OCI-LY1 (cell line): ENCODE results near the gene ATXN3L.

Source experiments
- H2AFZ ChIP-seq: fragments of 200-600 bp; sonication (generic), shearing (Covaris generic); 2 replicates; pipeline ENCODE4 v1.6.0; 2014; ENCODE audit warnings: antibody characterized with exemption, mild to moderate bottlenecking, low read length
- H3F3A ChIP-seq: fragments of 200-600 bp; sonication (generic), shearing (Covaris generic); 2 replicates; pipeline ENCODE4 v1.6.0; 2014; ENCODE audit warnings: mild to moderate bottlenecking, antibody characterized with exemption, low read length, moderate library complexity; ENCODE audit not compliant: insufficient read depth
- H3K27ac ChIP-seq: fragments of 200-600 bp; sonication (generic); 2 replicates; pipeline ENCODE4 v1.5.1; 2014; ENCODE audit warnings: low read length, mixed run types, mild to moderate bottlenecking, low read depth; ENCODE audit not compliant: poor library complexity, severe bottlenecking
- H3K27me3 ChIP-seq: fragments of 200-600 bp; sonication (generic); 2 replicates; pipeline ENCODE4 v1.6.0; 2014; ENCODE audit warnings: antibody characterized with exemption, mild to moderate bottlenecking, low read length, moderate library complexity; ENCODE audit not compliant: insufficient read depth
- H3K36me3 ChIP-seq: fragments of 200-600 bp; sonication (generic); 2 replicates; pipeline ENCODE4 v1.6.1; 2014; ENCODE audit warnings: mild to moderate bottlenecking, antibody characterized with exemption, low read length, moderate library complexity, mixed read lengths; ENCODE audit not compliant: insufficient read depth
- H3K4me1 ChIP-seq: fragments of 200-600 bp; sonication (generic); 2 replicates; pipeline ENCODE4 v1.5.1; 2014; ENCODE audit warnings: mild to moderate bottlenecking, low read length, moderate library complexity; ENCODE audit not compliant: insufficient read depth, severe bottlenecking
- H3K4me2 ChIP-seq: fragments of 200-600 bp; sonication (generic), shearing (Covaris generic); 2 replicates; pipeline ENCODE4 v1.6.1; 2014; ENCODE audit warnings: low read length
- H3K4me3 ChIP-seq: fragments of 200-600 bp; sonication (generic); 2 replicates; pipeline ENCODE4 v1.5.1; 2014; ENCODE audit warnings: low read length, low read depth, mild to moderate bottlenecking, mixed read lengths; ENCODE audit not compliant: poor library complexity, severe bottlenecking
- H3K79me2 ChIP-seq: fragments of 200-600 bp; shearing (Covaris generic); 2 replicates; pipeline ENCODE4 v1.6.1; 2016; ENCODE audit warnings: mixed run types, low read length, mixed read lengths; ENCODE audit not compliant: insufficient read depth
- H3K9ac ChIP-seq: fragments of 200-600 bp; sonication (generic), shearing (Covaris generic); 2 replicates; pipeline ENCODE4 v1.6.1; 2014; ENCODE audit warnings: mild to moderate bottlenecking, low read length, mixed read lengths
- H3K9me2 ChIP-seq: fragments of 200-600 bp; sonication (generic), shearing (Covaris generic); 2 replicates; pipeline ENCODE4 v1.6.1; 2014; ENCODE audit warnings: low read depth, mild to moderate bottlenecking, low read length, mixed read lengths
- H3K9me3 ChIP-seq: fragments of 200-600 bp; shearing (Covaris generic); 2 replicates; pipeline ENCODE4 v1.6.1; 2014; ENCODE audit warnings: low read length, mixed read lengths
- H4K20me1 ChIP-seq: fragments of 200-600 bp; sonication (generic), shearing (Covaris generic); 2 replicates; pipeline ENCODE4 v1.6.0; 2016; ENCODE audit warnings: mild to moderate bottlenecking, low read length; ENCODE audit not compliant: insufficient read depth
- CTCF ChIP-seq: fragments of 200-600 bp; sonication (generic), shearing (Covaris generic); IDR thresholded peaks from 2 replicates; pipeline ENCODE4 v1.5.1; 2017; ENCODE audit warnings: mild to moderate bottlenecking, antibody characterized with exemption, low read length, moderate library complexity, mixed read lengths
- EZH2 ChIP-seq: fragments of 200-600 bp; sonication (generic), shearing (Covaris generic); IDR thresholded peaks from 2 replicates; pipeline ENCODE4 v1.8.0; 2017; ENCODE audit warnings: borderline replicate concordance, mixed run types, mild to moderate bottlenecking, antibody characterized with exemption, low read length, moderate library complexity, mixed read lengths

Gene ATXN3L

GRCh38 chrX:13287816-13288215, 32.0 kb downstream of the ATXN3L start:
- peaks cover 7% of the 10 kb centered on the region; the same call in 1 of the 2 replicates for H3K9me3 ChIP-seq
- no peak overlapping the region for H3K27ac ChIP-seq
- no peaks in the 10 kb centered on the region for H4K20me1 ChIP-seq
- H3K4me2 ChIP-seq: no peak overlapping the region
- no peak overlapping the region for H3K9ac ChIP-seq
- peaks cover 8% of the 10 kb centered on the region for H3K4me1 ChIP-seq
- no peaks in the 10 kb centered on the region; the same call in 1 of the 2 replicates for H3K36me3 ChIP-seq
- H3K4me3 ChIP-seq: no peak overlapping the region
- H2AFZ ChIP-seq: no peak overlapping the region
- no peaks in the 10 kb centered on the region for H3K9me2 ChIP-seq
- H3K79me2 ChIP-seq: no peaks in the 10 kb centered on the region
- no peaks in the 10 kb centered on the region for H3K27me3 ChIP-seq
- no peaks in the 10 kb centered on the region for H3F3A ChIP-seq
- TF ChIP-seq EZH2: no peak
- TF ChIP-seq CTCF: no peak

- H3K27me3 ChIP-seq: no peaks in the 10 kb centered on the region
- H3K9me3 ChIP-seq: peaks cover 7% of the 10 kb centered on the region; the same call in 1 of the 2 replicates
- H3F3A ChIP-seq: no peaks in the 10 kb centered on the region
- H3K27ac ChIP-seq: no peak overlapping the region
- H3K4me3 ChIP-seq: no peak overlapping the region
- H3K4me1 ChIP-seq: peaks cover 8% of the 10 kb centered on the region
- no peak overlapping the region for H3K9ac ChIP-seq
- H3K4me2 ChIP-seq: no peak overlapping the region
- H3K9me2 ChIP-seq: no peaks in the 10 kb centered on the region
- no peaks in the 10 kb centered on the region for H4K20me1 ChIP-seq
- H2AFZ ChIP-seq: no peak overlapping the region
- TF ChIP-seq CTCF: no peak
- H3K79me2 ChIP-seq: no peaks in the 10 kb centered on the region
- H3K36me3 ChIP-seq: no peaks in the 10 kb centered on the region; the same call in 1 of the 2 replicates
Observed at GRCh38 chrX:13285693-13286092, 34.2 kb downstream of the ATXN3L start.

- H3K79me2 ChIP-seq: no peaks in the 10 kb centered on the region
- peaks cover 8% of the 10 kb centered on the region for H3K4me1 ChIP-seq
- peaks cover 7% of the 10 kb centered on the region; the same call in 1 of the 2 replicates for H3K9me3 ChIP-seq
- H3K27ac ChIP-seq: no peak overlapping the region
- no peak overlapping the region for H3K9ac ChIP-seq
- H3K4me2 ChIP-seq: no peak overlapping the region
- H2AFZ ChIP-seq: no peak overlapping the region
- no peaks in the 10 kb centered on the region for H3K27me3 ChIP-seq
- no peak overlapping the region for H3K4me3 ChIP-seq
- no peaks in the 10 kb centered on the region for H4K20me1 ChIP-seq
- no peaks in the 10 kb centered on the region for H3K9me2 ChIP-seq
- no peak for TF ChIP-seq CTCF
- TF ChIP-seq EZH2: no peak
- H3K36me3 ChIP-seq: no peaks in the 10 kb centered on the region; the same call in 1 of the 2 replicates
- H3F3A ChIP-seq: no peaks in the 10 kb centered on the region
Observed at GRCh38 chrX:13285229-13285628, 34.6 kb downstream of the ATXN3L start.
